OCI-LY7 (cell line): Measurements from ENCODE around the gene LRRC37A2.
"Not testable (repeated sequence)": the region's sequence is repeated elsewhere in the genome, so short reads cannot be mapped to it uniquely, and the experiment has no call there.

Source experiments
- CTCF ChIP-seq: fragments of 200-600 bp; sonication (generic); conservative IDR thresholded peaks from 2 replicates; pipeline ENCODE4 v1.5.1; 2014; ENCODE audit warnings: mild to moderate bottlenecking, antibody characterized with exemption, low read length, moderate library complexity, mixed read lengths
- EZH2phosphoT487 ChIP-seq: fragments of 200-600 bp; sonication (generic); IDR thresholded peaks from 2 replicates; pipeline ENCODE4 v1.6.1; 2018; ENCODE audit warnings: low read depth, borderline replicate concordance, mild to moderate bottlenecking, mixed run types, antibody characterized with exemption, low read length, moderate library complexity, mixed read lengths

- TF ChIP-seq CTCF, EZH2phosphoT487: not testable (repeated sequence)
These were observed 33.4 kb upstream of the LRRC37A2 start for GRCh38 chr17:46478823-46479222.
